NCI-H128 (cell line): ENCODE results near the gene SYNJ2.

ENCODE experiments used
- DNase-seq: peaks from one replicate; lab custom pipeline; 2025; ENCODE audit not compliant: unreplicated experiment; lab: John Stamatoyannopoulos, UW

The SYNJ2 gene

DNA sequence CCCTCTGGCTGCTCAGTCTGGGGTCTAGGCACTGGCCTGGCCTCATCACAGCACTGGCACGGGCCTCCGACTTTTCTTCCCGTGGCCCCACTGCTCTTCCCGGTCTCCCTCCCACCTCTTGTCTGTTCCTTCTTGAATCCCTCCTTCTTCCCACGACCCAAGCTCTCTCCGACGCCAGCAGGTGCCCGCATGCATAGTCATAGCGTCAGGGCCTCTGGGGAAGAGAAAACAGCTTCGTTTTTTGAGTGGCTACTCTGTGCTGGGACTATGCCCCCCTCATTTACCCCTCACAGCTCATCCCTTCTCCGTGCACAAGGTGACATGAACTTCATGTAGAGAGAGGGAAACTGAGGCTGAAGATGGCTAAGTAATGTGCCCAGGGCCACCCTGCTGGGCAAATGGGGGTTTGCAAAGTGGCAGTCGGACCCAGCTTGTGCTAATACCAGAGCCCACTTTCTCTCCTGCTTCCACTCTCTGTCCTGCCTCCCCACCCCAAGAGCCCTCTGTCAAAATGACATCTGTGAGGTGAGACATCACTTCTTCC, 59.2 kb downstream of the SYNJ2 start:
- no peak for DNase-seq

DNA sequence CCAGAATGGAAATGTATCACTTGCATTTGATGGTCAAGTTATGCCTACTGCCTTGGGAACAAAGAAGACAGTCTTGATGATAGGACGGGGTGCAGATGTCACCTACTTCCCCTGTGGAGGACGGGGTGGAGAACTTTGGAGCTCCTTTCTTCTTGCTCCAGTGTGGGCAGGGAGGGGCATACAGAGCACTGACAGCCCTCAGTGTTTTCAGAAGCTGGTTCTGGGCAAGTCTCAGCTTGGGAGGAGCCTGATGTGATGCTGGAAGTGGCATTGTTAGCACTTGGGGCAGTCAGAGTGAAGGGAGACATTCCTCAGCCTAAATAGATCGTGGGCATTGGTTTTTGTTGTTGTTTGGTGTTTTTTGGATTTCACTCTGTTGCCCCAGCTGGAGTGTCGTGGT, 59.7 kb downstream of the SYNJ2 start:
- no peak for DNase-seq

DNA sequence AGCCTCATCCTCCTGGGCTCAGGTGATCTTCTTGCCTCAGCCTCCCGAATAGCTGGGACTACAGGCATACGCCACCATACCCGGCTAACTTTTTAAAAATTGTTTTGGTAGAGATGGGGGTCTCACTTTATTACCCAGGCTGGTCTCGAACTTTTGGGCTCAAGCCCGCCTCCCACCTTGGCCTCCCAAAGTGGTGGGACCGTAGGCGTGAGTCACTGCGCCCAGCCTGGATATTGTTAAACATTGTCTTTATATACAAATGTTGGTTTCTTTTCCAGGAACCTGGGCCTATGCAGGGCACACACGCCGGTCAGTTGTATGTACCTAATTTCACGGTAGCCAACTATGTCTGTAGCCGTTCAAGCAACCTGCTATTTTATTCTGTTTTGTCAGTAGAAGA, 60.1 kb downstream of the SYNJ2 start:
- DNase-seq, result no peak

DNA sequence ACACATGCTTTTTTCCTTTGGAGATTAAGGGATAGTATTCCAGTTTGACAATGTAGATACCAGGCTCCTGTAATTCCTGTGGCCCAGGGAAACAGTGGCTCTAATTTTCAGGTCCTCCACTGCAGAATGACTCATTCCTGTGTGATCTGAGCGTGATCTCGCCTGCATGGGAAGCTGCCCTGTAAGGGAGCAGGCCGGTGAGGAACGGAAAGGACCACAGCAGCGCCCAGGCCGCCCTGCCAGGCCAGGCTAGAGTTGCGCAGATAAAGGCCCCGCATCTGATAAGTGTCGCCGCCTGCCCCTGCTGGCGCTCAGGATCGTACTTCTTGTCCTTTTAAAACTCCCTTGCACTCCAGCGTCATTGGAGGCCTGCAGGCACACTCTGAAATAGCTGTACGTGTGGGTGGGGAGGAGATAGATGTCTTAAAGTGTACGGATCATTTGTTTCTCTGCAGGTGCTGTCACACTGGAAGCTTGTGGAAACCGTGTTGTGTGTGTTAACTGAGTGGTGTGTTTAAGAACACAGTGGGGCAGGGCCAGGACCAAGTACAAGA, 60.7 kb downstream of the SYNJ2 start:
- DNase-seq, result no peak

DNA sequence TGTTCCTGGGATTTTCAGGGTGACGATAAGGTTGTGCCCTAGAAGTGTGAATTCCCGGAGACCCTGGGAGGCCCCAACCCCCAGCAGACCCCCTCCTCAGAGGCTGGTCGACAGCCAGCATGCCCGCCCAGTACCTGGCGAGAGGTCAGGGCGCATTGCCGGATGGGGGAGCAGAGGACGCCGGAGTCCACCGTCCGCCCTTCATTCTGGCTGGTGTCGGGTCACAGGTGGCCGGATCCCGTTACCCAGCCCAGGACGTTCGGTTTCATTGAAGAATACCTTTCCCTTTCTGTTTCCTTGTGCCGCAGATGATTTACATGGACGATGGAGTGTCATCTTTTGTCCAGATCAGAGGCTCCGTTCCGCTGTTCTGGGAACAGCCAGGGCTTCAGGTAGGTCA, 61.3 kb downstream of the SYNJ2 start:
- DNase-seq, result no peak

DNA sequence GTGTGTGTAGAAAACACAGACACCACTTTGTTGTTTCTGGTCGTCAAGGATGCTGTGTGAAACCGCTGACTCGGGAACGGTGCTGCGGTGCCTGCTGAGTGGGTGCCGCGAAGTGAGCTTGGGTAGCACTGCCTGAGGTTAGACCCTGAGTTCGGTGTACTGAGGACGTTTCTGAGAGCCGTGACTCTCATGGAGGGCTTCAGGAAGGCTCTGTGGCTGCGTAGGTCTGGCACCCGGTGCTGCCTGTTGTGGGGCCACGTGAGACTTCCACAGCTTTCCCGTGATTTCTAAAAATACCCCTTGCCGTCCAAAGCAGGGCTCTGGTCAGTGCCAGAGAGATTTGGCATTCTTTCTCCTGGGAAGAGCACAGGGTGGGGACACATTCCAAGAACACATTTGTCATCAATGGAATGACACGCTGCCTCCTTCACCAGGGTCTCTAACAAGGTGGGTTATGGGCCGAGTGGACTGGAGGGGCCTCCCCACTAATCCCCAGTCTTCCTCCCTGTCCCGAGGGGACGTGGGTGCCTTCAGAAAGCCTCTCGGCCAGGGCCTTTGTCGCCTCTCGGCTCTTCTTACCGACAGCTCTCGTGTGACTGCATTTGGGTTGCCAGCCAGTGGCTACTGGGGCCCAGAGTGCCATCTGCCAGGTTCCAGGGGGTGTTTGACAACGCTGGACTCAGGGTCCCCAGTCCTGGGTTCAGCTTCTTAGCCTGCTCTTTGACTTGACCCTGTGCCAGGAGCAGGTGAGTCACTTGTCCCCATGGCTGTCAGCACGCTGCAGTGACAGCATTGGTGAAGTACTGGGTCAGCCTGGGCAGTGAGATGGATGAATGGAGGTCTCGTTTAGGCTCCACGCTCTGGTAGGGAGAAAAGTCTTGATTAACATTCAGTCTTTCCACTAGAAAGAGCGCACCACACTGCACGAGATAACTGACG, 62.2 kb downstream of the SYNJ2 start:
- DNase-seq, result no peak

DNA sequence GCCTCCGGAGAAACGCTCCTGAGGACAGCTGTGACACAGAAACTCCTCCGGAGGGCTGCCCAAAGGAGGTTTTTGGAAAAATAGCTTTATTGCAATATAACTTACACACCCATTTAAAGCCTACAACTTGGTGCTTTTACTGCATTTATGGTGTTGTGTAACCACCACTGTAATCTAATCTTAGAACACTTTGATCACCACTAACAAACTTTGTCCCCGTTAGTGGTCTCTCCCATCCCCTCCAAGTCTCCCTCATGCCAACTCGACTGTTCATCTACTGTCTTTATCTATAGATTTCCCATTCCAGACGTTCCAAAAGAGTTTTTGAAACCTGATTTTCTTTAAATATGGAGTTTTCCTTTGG, 62.8 kb downstream of the SYNJ2 start:
- no peak for DNase-seq

DNA sequence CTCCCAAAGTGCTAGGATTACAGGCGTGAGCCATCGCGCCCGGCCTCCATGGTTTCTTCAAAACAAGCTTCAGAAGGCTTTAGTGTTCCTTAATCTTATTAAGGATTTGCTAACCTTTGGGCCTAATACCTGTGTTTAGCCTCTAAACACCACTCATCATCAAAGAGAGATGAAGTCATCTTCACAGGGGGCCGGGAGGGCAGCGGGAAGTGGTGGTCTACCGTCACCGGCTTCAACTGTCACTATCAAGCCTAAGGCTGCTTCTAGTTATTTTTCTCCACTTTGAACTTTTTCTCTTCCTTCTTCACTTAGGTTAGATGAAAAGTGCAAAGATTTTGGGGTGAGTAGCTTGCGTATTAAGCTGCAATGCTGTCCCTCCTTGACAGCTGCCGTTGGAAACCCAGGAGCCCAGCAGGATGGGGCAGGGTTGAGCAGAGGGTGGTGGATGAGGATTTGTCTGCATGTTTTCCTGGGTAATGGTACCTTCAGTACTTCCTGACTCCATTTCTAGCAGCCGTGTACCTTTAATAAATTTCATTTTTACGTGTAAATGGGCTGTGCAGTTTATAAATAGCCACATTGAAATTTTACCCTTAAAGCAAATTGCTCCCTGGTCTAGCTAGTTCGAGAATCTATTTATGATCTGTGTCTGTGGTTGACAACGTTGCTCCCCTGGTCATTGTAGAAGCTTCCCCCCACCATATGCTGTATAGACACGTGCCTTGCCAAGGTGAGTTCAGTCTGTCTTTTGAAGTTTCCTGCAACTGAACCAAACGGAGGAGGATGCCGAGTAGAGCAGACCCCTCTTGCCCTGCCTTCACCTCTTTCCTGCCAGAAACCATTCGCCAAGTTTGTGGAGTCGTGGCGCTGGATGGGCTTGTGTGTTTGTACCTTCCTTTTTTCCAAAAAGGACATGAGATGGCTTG, 64.8 kb downstream of the SYNJ2 start:
- no peak for DNase-seq

DNA sequence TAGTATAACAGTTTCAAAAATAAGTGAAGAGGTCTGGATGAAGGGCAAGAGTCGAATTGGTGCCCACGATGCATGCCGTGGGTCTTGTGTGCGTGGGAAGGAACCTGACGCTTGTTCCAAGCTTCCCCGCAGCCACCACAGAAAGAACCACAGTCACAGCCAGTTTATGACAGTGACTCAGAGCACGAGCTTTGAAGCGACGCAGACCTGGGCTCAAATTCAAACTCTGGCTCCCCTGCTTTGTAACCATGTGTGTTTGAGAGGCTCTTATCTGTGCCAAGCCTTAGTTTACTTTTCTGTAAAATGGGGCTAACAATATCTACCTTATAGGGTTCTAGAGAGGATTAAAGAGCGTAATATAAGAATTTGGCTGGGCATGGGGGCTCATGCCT, 65.5 kb downstream of the SYNJ2 start:
- DNase-seq, result no peak

DNA sequence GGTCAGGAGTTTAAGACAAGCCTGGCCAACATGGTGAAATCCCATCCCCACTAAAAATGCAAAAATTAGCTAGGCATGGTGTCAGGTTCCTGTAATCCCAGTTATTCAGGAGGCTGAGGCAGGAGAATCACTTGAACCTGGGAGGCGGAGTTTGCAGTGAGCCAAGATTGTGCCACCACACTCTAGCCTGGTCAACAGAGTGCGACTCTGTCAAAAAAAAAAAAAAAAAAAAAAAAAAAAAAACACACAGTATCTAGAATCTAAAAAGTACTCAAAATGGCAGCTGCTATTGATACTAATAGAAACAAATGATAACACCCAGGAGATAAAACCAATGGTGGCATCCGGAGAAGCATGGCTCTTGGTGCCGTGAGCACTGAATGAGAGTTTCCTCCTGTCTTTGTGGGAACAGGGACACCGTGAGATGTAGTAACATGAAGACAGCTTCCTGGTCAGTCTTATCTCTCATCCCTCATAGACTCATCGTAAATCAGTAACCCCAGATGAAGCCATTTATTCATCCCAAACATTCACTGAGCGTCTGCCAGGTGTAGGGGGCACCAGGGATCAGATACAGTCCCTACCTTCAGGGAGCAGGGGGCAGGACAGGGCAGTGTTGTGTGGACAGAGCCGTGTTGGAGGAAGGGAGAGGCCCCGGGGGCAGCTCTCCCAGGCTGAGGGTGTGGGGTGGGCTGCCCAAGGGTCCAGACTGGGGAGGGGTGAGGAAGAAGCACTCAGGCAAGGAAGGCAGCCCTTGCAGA, 66.1 kb downstream of the SYNJ2 start:
- no peak for DNase-seq

DNA sequence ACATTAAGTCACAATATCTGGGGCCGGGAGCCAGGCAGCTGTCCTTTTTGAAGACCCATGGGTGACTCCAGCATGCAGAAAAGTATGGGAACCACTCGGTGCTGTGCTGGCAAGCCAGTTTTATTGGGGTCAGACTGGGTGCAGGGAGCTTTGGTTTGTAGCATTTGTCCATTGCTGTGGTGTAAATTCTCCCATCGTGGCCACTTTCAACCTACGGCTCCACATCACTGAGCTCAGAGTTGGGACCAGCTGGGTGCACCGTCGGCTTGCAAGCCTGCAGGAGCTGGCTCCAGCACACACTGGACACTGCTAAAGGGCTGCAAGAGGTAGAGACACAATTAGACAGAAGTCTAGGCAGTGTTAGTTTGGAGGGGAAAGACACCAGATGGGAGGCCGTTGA, 66.9 kb downstream of the SYNJ2 start:
- no peak for DNase-seq

DNA sequence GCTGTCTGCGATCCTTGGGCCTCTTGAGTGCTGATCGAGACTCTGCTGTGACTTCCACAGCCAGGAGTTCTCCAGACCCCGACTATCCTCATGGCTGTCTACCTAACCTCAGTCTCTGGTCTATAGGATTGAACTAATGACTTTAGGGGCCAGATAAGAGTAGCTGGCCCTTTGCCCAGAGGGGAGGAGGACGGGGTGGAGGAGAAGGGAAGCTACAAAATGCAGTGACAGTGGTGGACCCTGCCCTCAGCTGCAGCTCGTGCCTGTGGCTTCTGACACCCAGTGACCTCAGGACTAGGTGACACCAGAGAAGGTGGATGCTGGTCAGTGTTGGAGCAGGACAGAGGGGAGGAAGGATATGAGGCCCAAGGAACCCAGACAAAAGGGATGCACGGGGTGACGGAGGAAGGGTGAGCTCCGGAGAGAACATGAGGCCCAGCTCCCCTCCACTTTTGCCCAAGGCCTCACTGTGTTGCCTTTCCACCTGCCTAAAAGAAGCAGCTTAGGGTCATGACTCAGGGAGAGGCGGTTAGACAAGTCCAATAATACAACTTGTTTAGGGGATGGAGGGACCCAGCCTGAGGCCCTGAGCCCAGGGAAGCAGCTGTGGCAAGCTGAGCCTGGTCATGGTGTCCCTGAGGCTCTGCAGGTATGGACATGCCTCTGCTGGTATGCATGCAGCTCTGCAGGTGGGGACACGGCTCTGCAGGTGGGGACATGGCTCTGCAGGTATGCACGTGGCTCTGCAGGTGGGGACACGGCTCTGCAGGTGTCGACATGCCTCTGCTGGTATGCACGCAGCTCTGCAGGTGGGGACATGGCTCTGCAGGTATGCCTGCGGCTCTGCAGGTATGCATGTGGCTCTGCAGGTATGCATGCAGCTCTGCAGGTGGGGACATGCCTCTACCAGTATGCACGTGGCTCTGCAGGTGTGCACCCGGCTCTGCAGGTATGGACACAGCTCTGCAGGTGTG, 67.7 kb downstream of the SYNJ2 start:
- no peak for DNase-seq

DNA sequence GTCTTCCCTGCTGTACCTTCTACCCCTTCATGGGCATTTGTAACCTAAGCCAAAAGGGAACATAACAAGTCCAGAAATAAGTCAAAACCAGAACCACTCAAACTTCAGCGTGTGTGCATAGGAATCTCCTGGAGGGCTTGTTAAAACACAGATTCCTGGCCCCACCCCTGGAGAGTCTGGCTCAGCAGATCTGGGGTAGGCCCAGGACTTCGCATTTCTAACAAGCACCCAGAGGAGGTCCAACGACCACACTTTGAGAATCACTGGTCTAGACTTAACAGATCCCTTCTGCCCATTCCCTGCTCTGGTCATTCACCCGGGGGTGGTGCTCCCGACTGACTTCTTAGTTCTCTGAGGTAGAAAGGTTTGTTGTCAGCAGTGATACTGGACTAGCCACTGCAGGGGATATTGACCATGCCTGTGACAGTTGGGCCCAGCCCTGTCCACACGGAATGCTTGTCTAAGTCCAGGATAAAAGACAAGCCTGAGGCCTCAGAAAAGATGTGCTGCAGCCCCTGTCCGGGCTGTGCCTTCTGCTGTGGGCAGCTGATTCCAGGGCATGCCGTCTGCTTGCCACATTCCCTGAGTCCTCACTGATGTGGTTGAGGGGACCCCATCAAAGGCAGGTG, 68.6 kb downstream of the SYNJ2 start:
- no peak for DNase-seq

DNA sequence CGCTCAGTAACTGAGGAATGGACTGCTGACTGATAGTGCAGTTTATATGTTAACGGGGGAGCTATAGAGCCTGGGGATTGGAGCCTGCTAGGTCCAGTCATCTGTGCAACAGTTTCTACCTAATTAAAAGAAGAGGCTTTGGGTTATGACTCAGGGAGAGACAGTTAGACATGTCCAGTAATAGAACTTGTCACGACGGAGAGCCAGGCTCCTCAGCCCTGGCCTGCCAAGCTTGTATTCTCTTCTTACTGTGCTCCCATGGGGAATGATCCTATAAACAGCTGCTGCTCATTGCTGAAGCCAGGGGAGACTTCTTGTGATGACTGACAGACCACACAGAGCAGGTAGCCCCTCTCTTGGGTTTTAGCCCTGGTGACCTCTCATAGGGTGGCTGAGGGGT, 69.3 kb downstream of the SYNJ2 start:
- no peak for DNase-seq

DNA sequence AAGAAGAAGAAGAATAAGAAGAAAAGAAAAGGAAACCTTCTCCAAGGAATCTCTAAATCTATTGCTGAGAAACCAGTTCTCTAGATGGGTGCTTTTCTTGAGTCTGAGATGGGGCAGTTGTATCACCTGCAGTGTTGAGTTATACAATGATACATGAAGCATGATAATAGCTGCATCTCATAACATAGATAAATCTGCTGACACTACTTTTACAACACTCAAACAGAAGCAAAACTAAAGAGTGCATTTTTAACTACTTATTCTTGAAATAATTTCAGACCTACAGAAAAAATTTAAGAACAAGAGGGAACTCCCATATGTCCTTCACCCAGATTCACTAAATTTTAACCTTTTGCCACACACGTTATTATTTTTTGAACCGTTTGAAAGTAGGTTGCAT, 70.3 kb downstream of the SYNJ2 start:
- no peak for DNase-seq

DNA sequence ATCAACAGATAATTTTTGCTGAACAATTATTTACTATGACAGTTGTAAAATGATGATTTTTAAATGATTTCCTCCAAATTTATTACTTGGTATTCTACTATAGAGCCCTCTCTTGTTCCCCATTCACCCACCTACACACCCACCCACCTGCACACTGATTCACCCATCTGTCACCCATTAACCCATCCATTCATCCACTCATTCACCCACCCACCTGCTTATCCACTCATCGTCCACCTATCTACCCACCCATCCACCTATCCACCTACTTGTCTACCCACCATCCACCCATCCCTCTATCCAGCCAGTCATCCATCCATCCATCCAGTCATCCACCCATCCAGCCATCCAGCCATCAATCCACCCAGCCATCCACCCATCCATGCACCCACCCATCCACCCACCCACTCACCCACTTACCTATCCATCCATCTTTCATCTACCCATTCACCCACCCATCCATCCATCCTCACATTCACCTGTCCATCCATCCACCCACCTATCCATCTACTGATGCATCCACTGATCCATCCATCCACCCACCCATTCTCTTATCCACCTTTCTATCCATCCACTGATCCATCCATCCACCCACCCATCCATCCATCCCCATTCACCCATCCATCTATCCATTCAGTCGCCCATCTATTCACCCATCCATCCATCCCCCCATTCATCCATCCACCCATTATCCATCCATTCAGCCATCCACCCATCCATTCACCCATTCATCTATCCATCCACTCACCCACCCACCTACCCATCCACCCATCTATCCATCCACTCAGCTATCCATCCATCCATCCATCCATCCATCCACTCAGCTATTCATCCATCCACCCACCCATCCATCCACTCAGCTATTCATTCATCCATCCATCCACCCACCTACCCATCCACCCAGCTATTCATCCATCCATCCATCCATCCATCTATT, 72.0 kb downstream of the SYNJ2 start:
- no peak for DNase-seq

DNA sequence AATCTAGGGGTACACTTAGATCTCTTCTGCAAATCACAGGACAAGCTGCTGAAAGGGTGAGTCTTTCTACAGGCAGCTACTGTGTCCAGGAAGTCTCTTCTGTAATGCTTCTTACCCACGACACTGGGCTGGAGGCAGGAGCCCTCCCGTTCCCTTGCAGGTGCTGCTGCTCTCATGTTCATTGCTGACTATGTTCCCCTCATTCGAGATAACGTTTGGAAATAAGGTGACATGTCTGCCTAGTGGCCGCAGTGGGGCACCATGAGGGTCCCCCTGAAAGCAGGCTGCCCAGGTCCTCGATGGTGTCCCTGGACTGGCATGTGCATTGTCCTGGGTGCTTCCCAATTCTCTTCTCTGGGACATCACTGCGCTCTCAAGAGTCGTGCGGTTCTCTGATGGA, 74.7 kb downstream of the SYNJ2 start:
- DNase-seq, result no peak

DNA sequence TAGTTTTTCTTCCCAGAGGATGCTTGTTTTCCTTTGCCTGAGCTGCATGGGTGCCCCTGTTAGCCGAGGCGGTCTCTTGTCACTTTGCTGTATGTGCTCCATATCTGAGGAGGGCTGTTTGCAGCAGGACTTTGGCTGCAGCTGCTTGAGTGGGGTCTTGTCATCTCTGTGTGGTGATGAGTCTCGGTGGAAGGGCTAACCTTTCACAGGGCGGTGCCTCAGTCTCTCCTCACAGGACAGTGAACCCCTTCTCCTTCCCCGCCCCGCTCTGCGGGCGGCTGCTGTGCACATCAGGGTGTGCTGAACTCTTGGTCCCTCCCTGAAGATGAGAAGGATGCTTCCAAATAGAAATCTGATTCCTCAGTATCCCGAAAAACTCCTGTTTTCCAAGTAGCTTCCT, 75.1 kb downstream of the SYNJ2 start:
- no peak for DNase-seq
